ENCODE data around the gene SLC39A11. TPM values are rescaled to one million over a fixed set of nuclear protein-coding genes. Genes with fewer than 3 reads are reported as not detected.

Gene SLC39A11
- polyA plus RNA-seq, 1 donor from 2014 or later, result 8.0 TPM

- Histone ChIP-seq H3K4me2 (ENCODE audit: low read length) (no peak overlapping the region), H2AFZ (ENCODE audit: low read depth, low read length) (no peak overlapping the region), H3K9ac (ENCODE audit: low read length) (no peak overlapping the region), H4K20me1 (ENCODE audit: insufficient read depth) (no peaks in the 10 kb centered on the region), H3K27me3 (ENCODE audit: insufficient read depth, low read depth, low read length) (no peaks in the 10 kb centered on the region), H3K27ac (ENCODE audit: low read length) (no peak overlapping the region), H3K79me2 (replicated peaks; ENCODE audit: insufficient read depth, low read length) (no peaks in the 10 kb centered on the region), H3K9me3 (ENCODE audit: low read length) (no peaks in the 10 kb centered on the region), H3F3A (ENCODE audit: insufficient read depth, low read length, poor library complexity, severe bottlenecking) (no peaks in the 10 kb centered on the region), H3K4me3 (ENCODE audit: low read length) (no peak overlapping the region), H3K36me3 (ENCODE audit: insufficient read depth, low read length) (no peaks in the 10 kb centered on the region), H3K9me2 (ENCODE audit: insufficient read depth, low read length) (no peaks in the 10 kb centered on the region)
- TF ChIP-seq MXI1 (conservative IDR thresholded peaks at IDR 0.05; ENCODE audit: poor library complexity, severe bottlenecking) (no peak), REST (IDR thresholded peaks at IDR 0.05; ENCODE audit: borderline replicate concordance) (no peak), RAD21 (conservative IDR thresholded peaks at IDR 0.05) (no peak), EP300 (conservative IDR thresholded peaks at IDR 0.05; ENCODE audit: poor library complexity, severe bottlenecking) (no peak), CTCF (IDR thresholded peaks at IDR 0.05; ENCODE audit: poor library complexity, severe bottlenecking) (no peak), TAF1 (IDR thresholded peaks at IDR 0.05; ENCODE audit: low read depth) (no peak), EZH2 (IDR thresholded peaks at IDR 0.05; ENCODE audit: borderline replicate concordance, insufficient read depth, low read length, poor library complexity, severe bottlenecking) (no peak), POLR2AphosphoS5 (IDR thresholded peaks at IDR 0.05) (no peak), SMC3 (conservative IDR thresholded peaks at IDR 0.05; ENCODE audit: poor library complexity) (no peak)
Observed at GRCh38 chr17:72852277-72852938, 240.1 kb downstream of the SLC39A11 start.

- Histone ChIP-seq H3K9me2 (ENCODE audit: insufficient read depth, low read length) (no peaks in the 10 kb centered on the region), H3K4me2 (ENCODE audit: low read length) (no peak overlapping the region), H3K79me2 (replicated peaks; ENCODE audit: insufficient read depth, low read length) (no peaks in the 10 kb centered on the region), H3F3A (ENCODE audit: insufficient read depth, low read length, poor library complexity, severe bottlenecking) (no peaks in the 10 kb centered on the region), H3K27me3 (ENCODE audit: insufficient read depth, low read depth, low read length) (no peaks in the 10 kb centered on the region), H4K20me1 (ENCODE audit: insufficient read depth) (no peaks in the 10 kb centered on the region), H3K27ac (ENCODE audit: low read length) (no peak overlapping the region), H3K4me3 (ENCODE audit: low read length) (no peak overlapping the region), H2AFZ (ENCODE audit: low read depth, low read length) (no peak overlapping the region), H3K9ac (ENCODE audit: low read length) (no peak overlapping the region), H3K36me3 (ENCODE audit: insufficient read depth, low read length) (no peaks in the 10 kb centered on the region), H3K9me3 (ENCODE audit: low read length) (no peaks in the 10 kb centered on the region)
- TF ChIP-seq EZH2 (IDR thresholded peaks at IDR 0.05; ENCODE audit: borderline replicate concordance, insufficient read depth, low read length, poor library complexity, severe bottlenecking), result no peak
- no peak for TF ChIP-seq MXI1 (conservative IDR thresholded peaks at IDR 0.05; ENCODE audit: poor library complexity, severe bottlenecking)
- TF ChIP-seq TAF1 (IDR thresholded peaks at IDR 0.05; ENCODE audit: low read depth), result no peak
- no peak for TF ChIP-seq SMC3 (conservative IDR thresholded peaks at IDR 0.05; ENCODE audit: poor library complexity)
- no peak for TF ChIP-seq REST (IDR thresholded peaks at IDR 0.05; ENCODE audit: borderline replicate concordance)
- TF ChIP-seq CTCF (IDR thresholded peaks at IDR 0.05; ENCODE audit: poor library complexity, severe bottlenecking), result no peak
- no peak for TF ChIP-seq RAD21 (conservative IDR thresholded peaks at IDR 0.05)
- TF ChIP-seq EP300 (conservative IDR thresholded peaks at IDR 0.05; ENCODE audit: poor library complexity, severe bottlenecking), result no peak
- TF ChIP-seq POLR2AphosphoS5 (IDR thresholded peaks at IDR 0.05), result no peak
Observed at GRCh38 chr17:72850410-72851118, 241.9 kb downstream of the SLC39A11 start.
